ENCODE measurements around the gene DNAJC2. TPM values are rescaled to one million over a fixed set of nuclear protein-coding genes. Genes with fewer than 3 reads are reported as not detected.
"Not testable (repeated sequence)": the region's sequence is repeated elsewhere in the genome, so short reads cannot be mapped to it uniquely, and the experiment has no call there.

The DNAJC2 gene
- total and polyA plus RNA-seq, 2 donors from 2014 or later: 14.4 to 20.9 TPM

DNA sequence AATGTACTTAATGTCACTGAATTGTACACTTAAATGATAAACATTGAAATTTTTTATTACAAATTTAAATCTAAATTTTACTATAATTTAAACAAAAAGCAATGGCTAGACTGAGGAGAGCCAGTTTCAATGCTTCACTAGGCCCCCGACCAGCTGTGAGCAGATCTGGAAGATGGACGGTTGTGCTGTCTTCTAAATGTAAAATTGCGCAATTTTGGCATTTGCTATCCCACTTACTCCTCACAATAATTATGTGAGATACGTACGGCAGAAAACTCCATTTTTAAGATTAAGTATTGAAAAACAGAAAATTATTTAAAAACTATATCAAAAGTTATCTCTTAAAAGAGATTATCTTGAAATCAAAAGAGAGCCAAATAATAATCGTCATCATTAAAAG, 71.2 kb downstream of the DNAJC2 start:
- intact Hi-C loops (cut with DNase I); H3K27me3 ChIP-seq (ENCODE audit: control insufficient read depth, insufficient read depth, low read length); FAIRE-seq: not testable (repeated sequence)

DNA sequence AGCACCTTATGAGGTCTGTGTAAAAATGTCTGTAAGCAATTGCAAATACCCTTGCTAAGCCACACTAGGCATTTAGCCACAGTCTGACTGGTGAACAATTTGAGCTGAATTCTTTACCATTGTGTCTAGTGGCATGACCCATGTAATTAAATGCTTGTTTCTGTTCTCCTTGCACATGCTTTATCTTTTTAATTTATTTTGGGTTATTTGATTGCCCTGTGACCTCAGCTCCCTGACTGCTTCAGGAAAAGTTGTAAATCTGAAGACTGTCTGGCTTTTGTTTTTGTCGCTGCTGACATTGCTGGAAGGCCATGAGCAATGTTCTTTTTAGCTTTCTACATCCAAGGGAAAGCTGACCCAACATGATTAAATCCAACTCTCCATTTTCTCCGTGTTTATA, 78.3 kb downstream of the DNAJC2 start:
- H3K9ac ChIP-seq (ENCODE audit: low read length in 3 of 3): not testable (repeated sequence)
- peak in 2 of 5 donors; percentile 16 to 18 for DNase-seq

More for the DNA sequence above, 71.2 kb downstream of the DNAJC2 start:
- DNase-seq; H3K9me3 ChIP-seq (ENCODE audit: control insufficient read depth in 2 of 3, insufficient read depth in 1 of 3, low read length in 3 of 3); H3K27ac ChIP-seq (ENCODE audit: low read depth in 2 of 2, low read length in 2 of 2); H3K4me3 ChIP-seq (ENCODE audit: low read length in 3 of 3); H3K4me1 ChIP-seq (ENCODE audit: control insufficient read depth in 2 of 3, insufficient read depth in 2 of 3, low read depth in 1 of 3, low read length in 3 of 3); H3K36me3 ChIP-seq (ENCODE audit: control insufficient read depth in 2 of 3, insufficient read depth in 3 of 3, low read length in 3 of 3); H3K9ac ChIP-seq (ENCODE audit: low read length in 3 of 3): not testable (repeated sequence)

DNA sequence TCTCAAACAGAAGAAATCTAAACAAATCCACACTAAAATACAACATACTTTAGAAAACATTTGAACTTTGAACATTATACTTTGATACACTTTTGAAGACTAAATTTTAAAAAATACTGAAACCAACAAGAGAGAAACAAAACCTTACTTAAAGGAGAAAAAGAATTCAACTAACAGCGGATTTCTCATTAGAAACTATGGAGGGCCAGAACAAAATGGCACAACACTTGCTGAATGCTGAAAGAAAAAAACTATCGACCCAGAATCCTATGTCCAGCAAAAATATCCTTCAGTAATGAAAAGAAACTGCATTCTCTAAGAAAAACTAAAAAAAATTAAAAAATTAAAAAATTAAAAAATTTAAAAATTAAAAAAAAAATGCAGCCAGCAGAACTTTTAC, 80.5 kb downstream of the DNAJC2 start:
- H3K9me3 ChIP-seq (ENCODE audit: control insufficient read depth in 2 of 3, insufficient read depth in 1 of 3, low read length in 3 of 3); H3K4me1 ChIP-seq (ENCODE audit: control insufficient read depth in 2 of 3, insufficient read depth in 2 of 3, low read depth in 1 of 3, low read length in 3 of 3); DNase-seq; H3K27ac ChIP-seq (ENCODE audit: low read depth in 2 of 2, low read length in 2 of 2); H3K27me3 ChIP-seq (ENCODE audit: control insufficient read depth, insufficient read depth, low read length); FAIRE-seq; intact Hi-C loops (cut with DNase I); H3K36me3 ChIP-seq (ENCODE audit: control insufficient read depth in 2 of 3, insufficient read depth in 3 of 3, low read length in 3 of 3); H3K4me3 ChIP-seq (ENCODE audit: low read length in 3 of 3); H3K9ac ChIP-seq (ENCODE audit: low read length in 3 of 3): not testable (repeated sequence)

More for the DNA sequence above, 78.3 kb downstream of the DNAJC2 start:
- H3K27me3 ChIP-seq (ENCODE audit: control insufficient read depth, insufficient read depth, low read length); FAIRE-seq; H3K27ac ChIP-seq (ENCODE audit: low read depth in 2 of 2, low read length in 2 of 2); H3K4me3 ChIP-seq (ENCODE audit: low read length in 3 of 3); intact Hi-C loops (cut with DNase I); H3K9me3 ChIP-seq (ENCODE audit: control insufficient read depth in 2 of 3, insufficient read depth in 1 of 3, low read length in 3 of 3); H3K36me3 ChIP-seq (ENCODE audit: control insufficient read depth in 2 of 3, insufficient read depth in 3 of 3, low read length in 3 of 3); H3K4me1 ChIP-seq (ENCODE audit: control insufficient read depth in 2 of 3, insufficient read depth in 2 of 3, low read depth in 1 of 3, low read length in 3 of 3): not testable (repeated sequence)

Other genes starting within 250 kb of the DNAJC2 start
- gene NAPEPLD, start 195.7 kb downstream of the DNAJC2 start, total RNA-seq: 26.0 TPM
- gene NAPEPLD, start 195.7 kb downstream of the DNAJC2 start, polyA plus RNA-seq (ENCODE audit: insufficient read depth, low read depth, low replicate concordance): 16.1 TPM
- gene PMPCB, start 47.3 kb downstream of the DNAJC2 start, total RNA-seq: 65.8 TPM
- 85.3 TPM for gene PMPCB, start 47.3 kb downstream of the DNAJC2 start, polyA plus RNA-seq (ENCODE audit: insufficient read depth, low read depth, low replicate concordance)
- gene PSMC2, start 2.9 kb upstream of the DNAJC2 start, total RNA-seq: 98.8 TPM
- gene PSMC2, start 2.9 kb upstream of the DNAJC2 start, polyA plus RNA-seq (ENCODE audit: insufficient read depth, low read depth, low replicate concordance): 115 TPM
- gene SLC26A5, start 101.4 kb upstream of the DNAJC2 start, total RNA-seq: 1.2 TPM
- gene SLC26A5, start 101.4 kb upstream of the DNAJC2 start, polyA plus RNA-seq (ENCODE audit: insufficient read depth, low read depth, low replicate concordance): not detected